ENCODE data around the gene FGGY. TPM values are rescaled to one million over a fixed set of nuclear protein-coding genes. Genes with fewer than 3 reads are reported as not detected.

FGGY gene
- total RNA-seq, 1 donor = 24.6 TPM

DNA sequence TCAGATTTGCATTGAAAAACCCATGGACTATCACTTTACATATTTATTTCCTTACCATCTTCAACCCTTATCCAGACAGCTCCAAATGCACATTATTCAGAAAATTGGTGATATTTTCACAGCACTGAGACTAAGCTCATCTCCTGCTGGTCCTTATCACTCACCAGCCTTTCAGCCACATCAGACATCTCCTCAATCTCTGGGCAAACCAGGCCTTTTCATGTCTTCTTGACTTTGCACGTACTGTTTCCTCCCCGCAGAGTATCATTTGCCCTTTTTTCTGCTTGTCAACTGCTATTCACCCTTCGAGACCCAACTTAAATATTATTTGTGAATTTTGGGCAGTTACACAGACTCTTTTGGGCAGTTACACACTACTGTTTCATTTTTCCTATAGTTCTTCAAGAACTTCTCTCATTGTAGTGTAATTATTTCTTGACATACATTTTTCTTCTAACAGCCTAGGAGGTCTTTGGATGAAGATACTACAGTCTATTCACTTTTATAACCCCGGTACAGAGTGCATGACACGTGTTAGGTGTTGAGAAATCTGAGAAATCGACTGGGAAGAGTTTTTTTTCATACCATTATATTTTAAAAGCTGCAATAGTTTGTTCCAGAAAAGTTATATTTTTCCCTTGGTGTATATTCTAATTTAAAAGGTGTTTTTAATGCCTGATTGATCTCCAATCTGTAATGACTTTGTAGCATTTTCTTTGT lies 98.0 kb downstream of the FGGY start:
- Histone ChIP-seq H3K36me3 (ENCODE audit: insufficient read depth, low read length) (no peaks in the 10 kb centered on the region), H3K9me3 (ENCODE audit: low read depth, low read length) (no peaks in the 10 kb centered on the region), H3K4me2 (ENCODE audit: insufficient read depth, low read length) (no peak overlapping the region), H2AFZ (ENCODE audit: low read length) (no peak overlapping the region), H3K4me3 (ENCODE audit: insufficient read depth, low read length) (no peak overlapping the region), H4K20me1 (ENCODE audit: insufficient read depth, low read length) (no peaks in the 10 kb centered on the region), H3K27me3 (ENCODE audit: insufficient read depth, low read length) (no peaks in the 10 kb centered on the region), H3K27ac (ENCODE audit: low read depth, low read length) (no peak overlapping the region), H3K79me2 (ENCODE audit: insufficient read depth, low read length) (no peaks in the 10 kb centered on the region), H3K4me1 (ENCODE audit: insufficient read depth, low read length) (peaks cover 17% of the 10 kb centered on the region)
- TF ChIP-seq, protein P1, sequence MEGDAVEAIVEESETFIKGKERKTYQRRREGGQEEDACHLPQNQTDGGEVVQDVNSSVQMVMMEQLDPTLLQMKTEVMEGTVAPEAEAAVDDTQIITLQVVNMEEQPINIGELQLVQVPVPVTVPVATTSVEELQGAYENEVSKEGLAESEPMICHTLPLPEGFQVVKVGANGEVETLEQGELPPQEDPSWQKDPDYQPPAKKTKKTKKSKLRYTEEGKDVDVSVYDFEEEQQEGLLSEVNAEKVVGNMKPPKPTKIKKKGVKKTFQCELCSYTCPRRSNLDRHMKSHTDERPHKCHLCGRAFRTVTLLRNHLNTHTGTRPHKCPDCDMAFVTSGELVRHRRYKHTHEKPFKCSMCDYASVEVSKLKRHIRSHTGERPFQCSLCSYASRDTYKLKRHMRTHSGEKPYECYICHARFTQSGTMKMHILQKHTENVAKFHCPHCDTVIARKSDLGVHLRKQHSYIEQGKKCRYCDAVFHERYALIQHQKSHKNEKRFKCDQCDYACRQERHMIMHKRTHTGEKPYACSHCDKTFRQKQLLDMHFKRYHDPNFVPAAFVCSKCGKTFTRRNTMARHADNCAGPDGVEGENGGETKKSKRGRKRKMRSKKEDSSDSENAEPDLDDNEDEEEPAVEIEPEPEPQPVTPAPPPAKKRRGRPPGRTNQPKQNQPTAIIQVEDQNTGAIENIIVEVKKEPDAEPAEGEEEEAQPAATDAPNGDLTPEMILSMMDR (IDR thresholded peaks at IDR 0.05; ENCODE audit: extremely low read depth, low read depth, low read length) = no peak
- DNase-seq (ENCODE audit: insufficient read length, low spot score, missing footprints) = no peak

DNA sequence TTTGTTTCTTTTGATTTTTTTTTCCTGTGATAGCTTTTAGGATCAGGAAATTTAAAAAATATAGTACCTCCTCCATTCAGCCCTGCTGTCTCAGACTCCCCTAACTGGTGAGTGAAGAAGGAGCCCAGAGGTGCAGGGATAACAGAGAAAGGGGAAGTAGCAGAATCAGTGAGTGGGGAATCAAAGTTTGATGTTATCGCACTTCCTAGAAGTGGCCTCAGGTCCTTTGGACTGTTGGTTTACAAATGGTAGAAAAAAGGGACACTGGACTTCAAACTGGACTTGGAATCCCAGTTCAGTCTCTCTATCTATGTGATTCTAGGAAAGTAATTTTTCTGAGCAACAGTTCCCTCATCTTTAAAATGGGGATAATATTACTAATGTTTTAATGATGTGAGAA lies 99.5 kb downstream of the FGGY start:
- TF ChIP-seq, protein P1 (IDR thresholded peaks at IDR 0.05; ENCODE audit: extremely low read depth, low read depth, low read length) = no peak
- Histone ChIP-seq H3K4me2 (ENCODE audit: insufficient read depth, low read length) (no peak overlapping the region), H3K4me1 (ENCODE audit: insufficient read depth, low read length) (peaks cover 17% of the 10 kb centered on the region), H3K79me2 (ENCODE audit: insufficient read depth, low read length) (no peaks in the 10 kb centered on the region), H3K9me3 (ENCODE audit: low read depth, low read length) (no peaks in the 10 kb centered on the region), H3K27me3 (ENCODE audit: insufficient read depth, low read length) (no peaks in the 10 kb centered on the region), H3K4me3 (ENCODE audit: insufficient read depth, low read length) (no peak overlapping the region), H2AFZ (ENCODE audit: low read length) (no peak overlapping the region), H3K27ac (ENCODE audit: low read depth, low read length) (no peak overlapping the region), H4K20me1 (ENCODE audit: insufficient read depth, low read length) (no peaks in the 10 kb centered on the region), H3K36me3 (ENCODE audit: insufficient read depth, low read length) (no peaks in the 10 kb centered on the region)
- no peak for DNase-seq (ENCODE audit: insufficient read length, low spot score, missing footprints)

DNA sequence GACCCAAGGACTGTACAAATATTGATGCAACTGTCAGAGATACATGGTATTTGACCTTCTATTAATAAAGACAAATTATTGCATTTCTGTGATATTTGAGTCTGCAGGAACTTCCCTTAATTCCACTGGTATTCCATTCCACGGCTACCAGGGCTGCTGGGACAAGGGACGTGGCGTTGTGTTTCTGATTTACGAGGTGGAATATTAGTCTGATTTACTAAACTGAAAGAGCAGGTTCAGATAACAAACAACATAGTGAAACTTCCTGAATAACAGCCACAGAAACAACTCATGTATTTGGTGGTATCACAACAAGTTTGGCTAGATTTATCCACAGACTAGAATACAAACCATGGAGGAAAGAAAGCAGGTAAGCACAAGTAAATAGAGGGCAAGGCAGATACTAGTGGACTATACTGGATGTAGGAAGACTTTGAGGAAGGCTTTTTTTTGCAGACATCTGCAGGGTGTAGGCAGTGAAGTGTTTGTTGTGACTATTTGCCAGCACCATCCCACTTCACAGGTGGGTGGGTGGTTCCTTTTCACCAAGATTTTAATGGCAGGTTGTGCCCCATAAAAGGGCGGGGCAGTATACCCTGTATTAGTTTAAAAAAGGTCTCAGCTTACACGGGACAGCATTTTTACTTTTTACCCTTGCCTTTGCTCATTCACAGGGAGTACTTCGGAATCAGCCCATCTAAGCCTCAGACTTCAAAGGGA lies 100.4 kb downstream of the FGGY start:
- no peak overlapping the region for H2AFZ ChIP-seq (ENCODE audit: low read length)
- H3K4me2 ChIP-seq (ENCODE audit: insufficient read depth, low read length) = no peak overlapping the region
- H3K27me3 ChIP-seq (ENCODE audit: insufficient read depth, low read length) = no peaks in the 10 kb centered on the region
- no peak overlapping the region for H3K27ac ChIP-seq (ENCODE audit: low read depth, low read length)
- H3K9me3 ChIP-seq (ENCODE audit: low read depth, low read length) = no peaks in the 10 kb centered on the region
- H3K79me2 ChIP-seq (ENCODE audit: insufficient read depth, low read length) = no peaks in the 10 kb centered on the region
- no peak for DNase-seq (ENCODE audit: insufficient read length, low spot score, missing footprints)
- H3K4me1 ChIP-seq (ENCODE audit: insufficient read depth, low read length) = peaks cover 19% of the 10 kb centered on the region
- TF ChIP-seq, protein P1 (IDR thresholded peaks at IDR 0.05; ENCODE audit: extremely low read depth, low read depth, low read length) = no peak
- H4K20me1 ChIP-seq (ENCODE audit: insufficient read depth, low read length) = no peaks in the 10 kb centered on the region
- no peak overlapping the region for H3K4me3 ChIP-seq (ENCODE audit: insufficient read depth, low read length)
- no peaks in the 10 kb centered on the region for H3K36me3 ChIP-seq (ENCODE audit: insufficient read depth, low read length)

DNA sequence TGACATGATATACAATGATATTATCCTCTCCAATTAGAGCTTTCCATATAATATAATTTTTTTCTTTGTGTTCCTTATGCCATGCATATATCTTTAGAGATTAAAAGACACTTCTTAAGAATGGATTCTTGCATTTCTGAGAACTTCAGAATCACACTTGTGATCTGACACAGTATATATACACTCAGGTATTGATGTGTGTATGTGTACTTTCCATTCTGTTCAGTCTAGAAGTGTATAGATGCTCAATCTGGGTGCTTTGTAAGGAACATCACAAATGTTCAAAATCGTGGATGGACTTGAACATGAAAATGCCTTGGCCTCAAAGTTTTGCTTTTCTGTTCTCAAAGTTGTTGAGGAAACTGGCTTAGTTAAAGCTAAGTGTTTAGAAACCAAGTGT lies 102.7 kb downstream of the FGGY start:
- no peaks in the 10 kb centered on the region for H3K36me3 ChIP-seq (ENCODE audit: insufficient read depth, low read length)
- no peak overlapping the region for H3K4me3 ChIP-seq (ENCODE audit: insufficient read depth, low read length)
- TF ChIP-seq, protein P1 (IDR thresholded peaks at IDR 0.05; ENCODE audit: extremely low read depth, low read depth, low read length) = no peak
- H4K20me1 ChIP-seq (ENCODE audit: insufficient read depth, low read length) = no peaks in the 10 kb centered on the region
- H2AFZ ChIP-seq (ENCODE audit: low read length) = no peak overlapping the region
- H3K27ac ChIP-seq (ENCODE audit: low read depth, low read length) = no peak overlapping the region
- H3K4me2 ChIP-seq (ENCODE audit: insufficient read depth, low read length) = no peak overlapping the region
- no peaks in the 10 kb centered on the region for H3K27me3 ChIP-seq (ENCODE audit: insufficient read depth, low read length)
- H3K4me1 ChIP-seq (ENCODE audit: insufficient read depth, low read length) = peaks cover 2% of the 10 kb centered on the region
- H3K79me2 ChIP-seq (ENCODE audit: insufficient read depth, low read length) = no peaks in the 10 kb centered on the region
- H3K9me3 ChIP-seq (ENCODE audit: low read depth, low read length) = no peaks in the 10 kb centered on the region
- DNase-seq (ENCODE audit: insufficient read length, low spot score, missing footprints) = no peak

Measured in osteoblast (primary cell).